ENCODE data around the gene TDRD9. TPM values are rescaled to one million over a fixed set of nuclear protein-coding genes. Genes with fewer than 3 reads are reported as not detected.

TDRD9 gene
- polyA plus RNA-seq, 1 donor from 2014 or later, result 15.9 TPM

DNA sequence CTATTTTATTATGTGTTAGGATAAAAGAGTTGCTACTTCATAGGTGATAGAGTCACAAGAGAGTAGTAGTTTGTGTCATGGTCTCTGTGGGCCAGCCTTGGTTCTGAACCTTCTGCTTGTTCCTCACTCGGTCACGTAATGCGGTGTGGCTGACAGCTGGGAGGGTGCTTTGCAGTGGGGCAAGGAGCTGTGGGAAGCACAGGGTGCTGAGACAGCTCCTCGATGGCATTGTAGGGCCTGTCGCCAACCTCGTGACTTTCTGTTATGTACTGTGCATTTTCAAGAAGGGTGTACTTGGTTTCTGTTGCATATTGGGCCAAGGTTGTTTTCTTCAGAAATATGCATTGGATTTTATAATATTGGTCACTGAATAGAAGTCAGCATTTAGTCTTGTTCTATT lies 75.4 kb downstream of the TDRD9 start:
- H3K9ac ChIP-seq (ENCODE audit: low read length), result no peak overlapping the region
- no peaks in the 10 kb centered on the region for H4K20me1 ChIP-seq (ENCODE audit: insufficient read depth)
- H3K36me3 ChIP-seq (ENCODE audit: insufficient read depth, low read length), result no peaks in the 10 kb centered on the region
- no peak overlapping the region for H3K4me2 ChIP-seq (ENCODE audit: low read length)
- TF ChIP-seq, protein P1, sequence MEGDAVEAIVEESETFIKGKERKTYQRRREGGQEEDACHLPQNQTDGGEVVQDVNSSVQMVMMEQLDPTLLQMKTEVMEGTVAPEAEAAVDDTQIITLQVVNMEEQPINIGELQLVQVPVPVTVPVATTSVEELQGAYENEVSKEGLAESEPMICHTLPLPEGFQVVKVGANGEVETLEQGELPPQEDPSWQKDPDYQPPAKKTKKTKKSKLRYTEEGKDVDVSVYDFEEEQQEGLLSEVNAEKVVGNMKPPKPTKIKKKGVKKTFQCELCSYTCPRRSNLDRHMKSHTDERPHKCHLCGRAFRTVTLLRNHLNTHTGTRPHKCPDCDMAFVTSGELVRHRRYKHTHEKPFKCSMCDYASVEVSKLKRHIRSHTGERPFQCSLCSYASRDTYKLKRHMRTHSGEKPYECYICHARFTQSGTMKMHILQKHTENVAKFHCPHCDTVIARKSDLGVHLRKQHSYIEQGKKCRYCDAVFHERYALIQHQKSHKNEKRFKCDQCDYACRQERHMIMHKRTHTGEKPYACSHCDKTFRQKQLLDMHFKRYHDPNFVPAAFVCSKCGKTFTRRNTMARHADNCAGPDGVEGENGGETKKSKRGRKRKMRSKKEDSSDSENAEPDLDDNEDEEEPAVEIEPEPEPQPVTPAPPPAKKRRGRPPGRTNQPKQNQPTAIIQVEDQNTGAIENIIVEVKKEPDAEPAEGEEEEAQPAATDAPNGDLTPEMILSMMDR (IDR thresholded peaks at IDR 0.05; ENCODE audit: poor library complexity, severe bottlenecking), result no peak
- TF ChIP-seq EZH2 (IDR thresholded peaks at IDR 0.05; ENCODE audit: borderline replicate concordance, insufficient read depth, low read length, poor library complexity, severe bottlenecking) (no peak), EP300 (conservative IDR thresholded peaks at IDR 0.05; ENCODE audit: poor library complexity, severe bottlenecking) (no peak), POLR2AphosphoS5 (IDR thresholded peaks at IDR 0.05) (no peak)
- no peaks in the 10 kb centered on the region for H3K79me2 ChIP-seq (replicated peaks; ENCODE audit: insufficient read depth, low read length)
- H3F3A ChIP-seq (ENCODE audit: insufficient read depth, low read length, poor library complexity, severe bottlenecking), result no peaks in the 10 kb centered on the region
- no peaks in the 10 kb centered on the region for H3K27me3 ChIP-seq (ENCODE audit: insufficient read depth, low read depth, low read length)
- no peak overlapping the region for H3K4me3 ChIP-seq (ENCODE audit: low read length)
- no peaks in the 10 kb centered on the region for H3K9me3 ChIP-seq (ENCODE audit: low read length)
- H2AFZ ChIP-seq (ENCODE audit: low read depth, low read length), result no peak overlapping the region
- H3K27ac ChIP-seq (ENCODE audit: low read length), result no peak overlapping the region
- H3K9me2 ChIP-seq (ENCODE audit: insufficient read depth, low read length), result no peaks in the 10 kb centered on the region

DNA sequence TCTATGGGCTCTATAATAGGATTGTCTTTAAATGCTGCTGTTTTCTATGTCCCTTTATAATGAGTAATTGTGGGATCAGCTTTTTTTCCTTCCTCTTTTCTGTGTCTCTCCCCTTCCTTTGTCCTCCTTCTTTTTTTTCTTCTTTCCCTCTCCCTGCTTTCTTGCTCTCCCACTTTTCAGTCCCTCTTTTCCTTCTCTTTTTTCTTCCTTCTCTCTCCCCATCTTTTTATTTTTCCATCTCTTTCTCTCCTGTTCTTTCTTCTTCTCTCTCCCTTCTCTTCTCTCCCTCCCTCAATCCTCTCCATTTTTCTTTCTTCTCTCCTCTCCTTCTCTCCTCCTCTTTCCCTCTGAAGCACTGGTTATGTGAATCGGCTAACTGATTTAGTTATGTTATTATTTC lies 76.6 kb downstream of the TDRD9 start:
- Histone ChIP-seq H3K27me3 (ENCODE audit: insufficient read depth, low read depth, low read length) (no peaks in the 10 kb centered on the region), H2AFZ (ENCODE audit: low read depth, low read length) (no peak overlapping the region), H3K79me2 (replicated peaks; ENCODE audit: insufficient read depth, low read length) (no peaks in the 10 kb centered on the region), H3K4me2 (ENCODE audit: low read length) (no peak overlapping the region), H4K20me1 (ENCODE audit: insufficient read depth) (no peaks in the 10 kb centered on the region), H3K9ac (ENCODE audit: low read length) (no peak overlapping the region), H3K27ac (ENCODE audit: low read length) (no peak overlapping the region), H3K9me3 (ENCODE audit: low read length) (no peaks in the 10 kb centered on the region), H3K4me3 (ENCODE audit: low read length) (no peak overlapping the region), H3K36me3 (ENCODE audit: insufficient read depth, low read length) (no peaks in the 10 kb centered on the region), H3F3A (ENCODE audit: insufficient read depth, low read length, poor library complexity, severe bottlenecking) (no peaks in the 10 kb centered on the region), H3K9me2 (ENCODE audit: insufficient read depth, low read length) (no peaks in the 10 kb centered on the region)
- no peak for TF ChIP-seq EP300 (conservative IDR thresholded peaks at IDR 0.05; ENCODE audit: poor library complexity, severe bottlenecking)
- TF ChIP-seq, protein P2, sequence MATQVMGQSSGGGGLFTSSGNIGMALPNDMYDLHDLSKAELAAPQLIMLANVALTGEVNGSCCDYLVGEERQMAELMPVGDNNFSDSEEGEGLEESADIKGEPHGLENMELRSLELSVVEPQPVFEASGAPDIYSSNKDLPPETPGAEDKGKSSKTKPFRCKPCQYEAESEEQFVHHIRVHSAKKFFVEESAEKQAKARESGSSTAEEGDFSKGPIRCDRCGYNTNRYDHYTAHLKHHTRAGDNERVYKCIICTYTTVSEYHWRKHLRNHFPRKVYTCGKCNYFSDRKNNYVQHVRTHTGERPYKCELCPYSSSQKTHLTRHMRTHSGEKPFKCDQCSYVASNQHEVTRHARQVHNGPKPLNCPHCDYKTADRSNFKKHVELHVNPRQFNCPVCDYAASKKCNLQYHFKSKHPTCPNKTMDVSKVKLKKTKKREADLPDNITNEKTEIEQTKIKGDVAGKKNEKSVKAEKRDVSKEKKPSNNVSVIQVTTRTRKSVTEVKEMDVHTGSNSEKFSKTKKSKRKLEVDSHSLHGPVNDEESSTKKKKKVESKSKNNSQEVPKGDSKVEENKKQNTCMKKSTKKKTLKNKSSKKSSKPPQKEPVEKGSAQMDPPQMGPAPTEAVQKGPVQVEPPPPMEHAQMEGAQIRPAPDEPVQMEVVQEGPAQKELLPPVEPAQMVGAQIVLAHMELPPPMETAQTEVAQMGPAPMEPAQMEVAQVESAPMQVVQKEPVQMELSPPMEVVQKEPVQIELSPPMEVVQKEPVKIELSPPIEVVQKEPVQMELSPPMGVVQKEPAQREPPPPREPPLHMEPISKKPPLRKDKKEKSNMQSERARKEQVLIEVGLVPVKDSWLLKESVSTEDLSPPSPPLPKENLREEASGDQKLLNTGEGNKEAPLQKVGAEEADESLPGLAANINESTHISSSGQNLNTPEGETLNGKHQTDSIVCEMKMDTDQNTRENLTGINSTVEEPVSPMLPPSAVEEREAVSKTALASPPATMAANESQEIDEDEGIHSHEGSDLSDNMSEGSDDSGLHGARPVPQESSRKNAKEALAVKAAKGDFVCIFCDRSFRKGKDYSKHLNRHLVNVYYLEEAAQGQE (IDR thresholded peaks at IDR 0.05; ENCODE audit: borderline replicate concordance), result no peak
- TF ChIP-seq MXI1 (conservative IDR thresholded peaks at IDR 0.05; ENCODE audit: poor library complexity, severe bottlenecking), result no peak

DNA sequence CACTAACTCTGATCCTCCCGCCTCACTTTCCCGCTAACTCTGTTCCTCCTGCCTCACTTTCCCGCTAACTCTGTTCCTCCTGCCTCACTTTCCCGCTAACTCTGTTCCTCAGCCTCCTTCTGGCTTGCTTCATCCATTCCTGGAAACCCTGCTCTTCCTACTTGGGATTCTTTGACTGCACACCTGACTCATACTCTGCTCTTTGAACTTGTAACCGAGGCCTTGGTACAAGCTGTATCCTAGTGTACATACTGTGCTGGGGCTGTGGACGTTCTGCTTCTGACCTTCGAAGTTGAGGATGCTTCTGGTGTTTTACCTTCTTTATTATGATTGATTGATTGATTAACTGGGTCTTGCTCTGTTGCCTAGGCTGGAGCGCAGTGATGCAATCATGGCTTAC lies 77.2 kb downstream of the TDRD9 start:
- Histone ChIP-seq H3K27me3 (ENCODE audit: insufficient read depth, low read depth, low read length) (no peaks in the 10 kb centered on the region), H3K79me2 (replicated peaks; ENCODE audit: insufficient read depth, low read length) (no peaks in the 10 kb centered on the region), H3F3A (ENCODE audit: insufficient read depth, low read length, poor library complexity, severe bottlenecking) (no peaks in the 10 kb centered on the region), H3K4me2 (ENCODE audit: low read length) (no peak overlapping the region), H3K36me3 (ENCODE audit: insufficient read depth, low read length) (no peaks in the 10 kb centered on the region), H2AFZ (ENCODE audit: low read depth, low read length) (no peak overlapping the region), H3K9me3 (ENCODE audit: low read length) (no peaks in the 10 kb centered on the region), H3K4me3 (ENCODE audit: low read length) (no peak overlapping the region), H4K20me1 (ENCODE audit: insufficient read depth) (no peaks in the 10 kb centered on the region), H3K9ac (ENCODE audit: low read length) (no peak overlapping the region), H3K27ac (ENCODE audit: low read length) (no peak overlapping the region), H3K9me2 (ENCODE audit: insufficient read depth, low read length) (no peaks in the 10 kb centered on the region)
- TF ChIP-seq EP300 (conservative IDR thresholded peaks at IDR 0.05; ENCODE audit: poor library complexity, severe bottlenecking) (no peak), TAF1 (IDR thresholded peaks at IDR 0.05; ENCODE audit: low read depth) (no peak), SMC3 (conservative IDR thresholded peaks at IDR 0.05; ENCODE audit: poor library complexity) (no peak), POLR2AphosphoS5 (IDR thresholded peaks at IDR 0.05) (no peak), EZH2 (IDR thresholded peaks at IDR 0.05; ENCODE audit: borderline replicate concordance, insufficient read depth, low read length, poor library complexity, severe bottlenecking) (no peak), MXI1 (conservative IDR thresholded peaks at IDR 0.05; ENCODE audit: poor library complexity, severe bottlenecking) (no peak), RAD21 (conservative IDR thresholded peaks at IDR 0.05) (no peak)
- TF ChIP-seq, protein P1 (IDR thresholded peaks at IDR 0.05; ENCODE audit: poor library complexity, severe bottlenecking), result no peak
- TF ChIP-seq, protein P2 (IDR thresholded peaks at IDR 0.05; ENCODE audit: borderline replicate concordance), result no peak

All from neural cell (in vitro differentiated cells).